HCT116 (cell line): Measurements from ENCODE around the gene ONECUT3. TPM values are rescaled to one million over a fixed set of nuclear protein-coding genes. Genes with fewer than 3 reads are reported as not detected.

Experiments used
- ATAC-seq: fragments of 200-7000 bp; cut with Tn5 transposase; 2 replicates; pipeline ENCODE4 v1.9.1; 2020; ENCODE audit warnings: mild to moderate bottlenecking, moderate library complexity
- BruUV-seq: library from RNA; stranded (reverse); fragments of 400-500 nt; replicated peaks from 2 replicates; lab custom pipeline; 2021; lab: Mats Ljungman, UMichigan
- CTCF ChIA-PET: fragments of 300-600 bp; sonication (Branson Sonifier 250); formaldehyde crosslinking; loops from one replicate; lab custom pipeline; 2021; ENCODE audit warnings: antibody characterized with exemption; lab: Charles Lee
- POLR2A ChIA-PET: fragments of 300-600, 350-600 bp; sonication (Branson Sonifier 250); formaldehyde crosslinking; loops from one replicate; lab custom pipeline; 2021; ENCODE audit warnings: antibody characterized with exemption; lab: Charles Lee
- RAD21 ChIA-PET, 2 experiments: fragments of 300-600 bp; sonication (Branson Sonifier 250); formaldehyde crosslinking; loops; one replicate each; lab custom pipeline; 2023; ENCODE audit warnings: low total read pairs in 2 of 2; ENCODE audit not compliant: uncharacterized antibody in 2 of 2, unreplicated experiment in 2 of 2, low non-redundant PET in 1 of 2; lab: Charles Lee
- DNase-seq: peaks from one replicate; pipeline ENCODE4 v3.0.0-alpha.2; 2010; ENCODE audit warnings: low read depth, low spot score
- H2AFZ ChIP-seq: fragments of 200-600 bp; shearing (Covaris generic), sonication (generic); 2 replicates; pipeline ENCODE4 v1.6.1; 2017; ENCODE audit warnings: low read depth, mixed run types, mixed read lengths, antibody characterized with exemption, low read length; ENCODE audit not compliant: poor library complexity, severe bottlenecking
- H3K27ac ChIP-seq: 2 replicates; pipeline ENCODE4 v1.5.1; 2012; ENCODE audit warnings: low read depth, low read length
- H3K27me3 ChIP-seq: fragments of 200-600 bp; sonication (generic); 2 replicates; pipeline ENCODE4 v1.6.1; 2016; ENCODE audit warnings: mixed run types, low read length, mixed read lengths; ENCODE audit not compliant: insufficient read depth
- H3K36me3 ChIP-seq, 2 experiments: fragments of 200-500 bp in 1 of 2; fragments of 200-600 bp in 1 of 2; sonication (Bioruptor generic) in 1 of 2; sonication (generic) in 1 of 2; 2 replicates each; pipeline versions ENCODE4 v1.5.1 to v1.6.1; 2014 to 2016; ENCODE audit warnings: low read length in 2 of 2, inconsistent platforms in 1 of 2, mixed read lengths in 1 of 2, mixed run types in 1 of 2; ENCODE audit not compliant: insufficient read depth in 2 of 2, control insufficient read depth in 1 of 2
- H3K4me1 ChIP-seq, 2 experiments: fragments of 200-600 bp in 1 of 2; sonication (generic) in 1 of 2; 2 replicates each; pipeline versions ENCODE4 v1.5.1 to v1.6.1; 2012 to 2017; ENCODE audit warnings: low read length in 2 of 2, inconsistent platforms in 1 of 2, mild to moderate bottlenecking in 1 of 2, mixed read lengths in 1 of 2, mixed run types in 1 of 2, moderate library complexity in 1 of 2; ENCODE audit not compliant: insufficient read depth in 2 of 2, control insufficient read depth in 1 of 2
- H3K4me2 ChIP-seq: fragments of 200-600 bp; sonication (generic); 2 replicates; pipeline ENCODE4 v1.6.1; 2017; ENCODE audit warnings: mixed run types, low read length, mixed read lengths
- H3K4me3 ChIP-seq, 2 experiments: fragments of 200-600 bp in 1 of 2; sonication (generic) in 1 of 2; replicated peaks in 1 of 2; 2 replicates each; pipeline ENCODE4 v1.5.1; 2011 to 2016; ENCODE audit warnings: low read length in 2 of 2, control low read depth in 1 of 2, low read depth in 1 of 2, mild to moderate bottlenecking in 1 of 2, mixed read lengths in 1 of 2, mixed run types in 1 of 2
- H3K79me2 ChIP-seq: fragments of 200-600 bp; sonication (generic); 2 replicates; pipeline ENCODE4 v1.6.1; 2017; ENCODE audit warnings: mild to moderate bottlenecking, mixed run types, low read length, moderate library complexity, mixed read lengths; ENCODE audit not compliant: insufficient read depth
- H3K9ac ChIP-seq: fragments of 200-600 bp; sonication (generic); 2 replicates; pipeline ENCODE4 v1.6.1; 2016; ENCODE audit warnings: low read length, mixed read lengths
- H3K9me2 ChIP-seq: fragments of 200-600 bp; sonication (generic), shearing (Covaris generic); 2 replicates; pipeline ENCODE4 v1.6.1; 2017; ENCODE audit warnings: mixed run types, mild to moderate bottlenecking, moderate library complexity; ENCODE audit not compliant: insufficient read depth
- H3K9me3 ChIP-seq, 2 experiments: fragments of 200-500 bp in 1 of 2; fragments of 200-600 bp in 1 of 2; sonication (Bioruptor generic) in 1 of 2; sonication (generic) in 1 of 2; 2 replicates each; pipeline ENCODE4 v1.6.1; 2014 to 2017; ENCODE audit warnings: low read length in 2 of 2, mixed read lengths in 2 of 2, inconsistent platforms in 1 of 2, low read depth in 1 of 2, mild to moderate bottlenecking in 1 of 2, mixed run types in 1 of 2, moderate library complexity in 1 of 2; ENCODE audit not compliant: control insufficient read depth in 1 of 2, insufficient read depth in 1 of 2
- H4K20me1 ChIP-seq: fragments of 200-600 bp; sonication (generic), shearing (Covaris generic); 2 replicates; pipeline ENCODE4 v1.6.1; 2017; ENCODE audit warnings: mixed run types, mild to moderate bottlenecking, moderate library complexity; ENCODE audit not compliant: insufficient read depth
- ATF3 ChIP-seq: IDR thresholded peaks from 2 replicates; pipeline ENCODE4 v1.6.1; 2012
- CBX3 ChIP-seq: IDR thresholded peaks from 2 replicates; pipeline ENCODE4 v1.6.1; 2012; ENCODE audit warnings: low read depth
- CEBPB ChIP-seq: IDR thresholded peaks from 2 replicates; pipeline ENCODE4 v1.6.1; 2012; ENCODE audit warnings: low read depth
- CTCF ChIP-seq, 3 experiments: fragments of 200-600 bp in 1 of 3; sonication (generic) in 1 of 3; IDR thresholded peaks in 2 of 3; conservative IDR thresholded peaks in 1 of 3; 2 replicates each; pipeline ENCODE4 v1.5.1; 2012 to 2017; ENCODE audit warnings: low read depth in 2 of 3, low read length in 2 of 3, antibody characterized with exemption in 1 of 3, borderline replicate concordance in 1 of 3, control low read depth in 1 of 3, mild to moderate bottlenecking in 1 of 3, mixed read lengths in 1 of 3, mixed run types in 1 of 3, moderate library complexity in 1 of 3; ENCODE audit not compliant: insufficient read depth in 1 of 3
- EGR1 ChIP-seq: IDR thresholded peaks from 2 replicates; pipeline ENCODE4 v1.6.1; 2012; ENCODE audit warnings: low read depth
- EZH2phosphoT487 ChIP-seq: fragments of 200-600 bp; IDR thresholded peaks from 2 replicates; pipeline ENCODE4 v1.6.1; 2018; ENCODE audit warnings: antibody characterized with exemption, borderline replicate concordance
- JUND ChIP-seq: IDR thresholded peaks from 2 replicates; pipeline ENCODE4 v1.6.1; 2012
- MAX ChIP-seq: IDR thresholded peaks from 2 replicates; pipeline ENCODE4 v1.6.1; 2012
- POLR2A ChIP-seq: IDR thresholded peaks from 2 replicates; pipeline ENCODE4 v1.7.0; 2011; ENCODE audit warnings: borderline replicate concordance; ENCODE audit not compliant: insufficient read depth, insufficient read length; ENCODE audit errors: extremely low read depth
- POLR2AphosphoS5 ChIP-seq: IDR thresholded peaks from 2 replicates; pipeline ENCODE4 v1.6.1; 2011; ENCODE audit warnings: mild to moderate bottlenecking, low read depth, low read length, moderate library complexity
- REST ChIP-seq: IDR thresholded peaks from 2 replicates; pipeline ENCODE4 v1.6.1; 2012; ENCODE audit warnings: low read depth
- SIN3A ChIP-seq: IDR thresholded peaks from 2 replicates; pipeline ENCODE4 v1.6.1; 2012; ENCODE audit warnings: low read depth
- SP1 ChIP-seq: IDR thresholded peaks from 2 replicates; pipeline ENCODE4 v1.6.1; 2012; ENCODE audit warnings: low read depth
- SRF ChIP-seq: IDR thresholded peaks from 2 replicates; pipeline ENCODE4 v1.6.1; 2012; ENCODE audit warnings: low read depth
- TCF7L2 ChIP-seq: IDR thresholded peaks from 2 replicates; pipeline ENCODE4 v1.7.0; 2011; ENCODE audit warnings: borderline replicate concordance, inconsistent platforms; ENCODE audit not compliant: insufficient read depth, insufficient read length; ENCODE audit errors: extremely low read depth
- YY1 ChIP-seq: IDR thresholded peaks from 2 replicates; pipeline ENCODE4 v1.6.1; 2011; ENCODE audit warnings: low read length, low read depth, moderate library complexity, mild to moderate bottlenecking; ENCODE audit not compliant: insufficient replicate concordance; ENCODE audit errors: extremely low read depth
- ZBTB33 ChIP-seq: IDR thresholded peaks from 2 replicates; pipeline ENCODE4 v1.6.1; 2011; ENCODE audit warnings: mild to moderate bottlenecking, low read length, moderate library complexity; ENCODE audit not compliant: insufficient replicate concordance; ENCODE audit errors: extremely low read depth
- ZNF274 ChIP-seq: fragments of 200-500 bp; sonication (Bioruptor generic); IDR thresholded peaks from 2 replicates; pipeline ENCODE4 v1.6.1; 2014; ENCODE audit warnings: mild to moderate bottlenecking, low read depth, low read length, inconsistent platforms
- intact Hi-C: fragments of 100-400 bp; cut with micrococcal nuclease; formaldehyde crosslinking; loops from 2 replicates; pipeline ENCODE4 v1.10.0; 2022
- total RNA-seq: library from RNA; stranded (reverse); gene quantifications from one replicate; pipeline ENCODE4 v1.2.1, GENCODE V29; 2021; ENCODE audit not compliant: unreplicated experiment

The ONECUT3 gene
- total RNA-seq, 1 experiment from 2014 or later = 22.1 TPM

GRCh38 chr19:1822210-1822609, 68.9 kb downstream of the ONECUT3 start:
- DNase-seq (no peak), ATAC-seq (no peak)
- ChIA-PET POLR2A (no interaction called here), CTCF (no interaction called here), RAD21 (no interaction called here)
- Histone ChIP-seq H3K9me2 (no peaks in the 10 kb centered on the region), H4K20me1 (no peaks in the 10 kb centered on the region), H3K9ac (no peak overlapping the region), H2AFZ (no peak overlapping the region), H3K79me2 (peaks cover 7% of the 10 kb centered on the region; the same call in 1 of the 2 replicates), H3K4me1 (peaks cover 4 to 7% of the 10 kb centered on the region in 2 experiments; a peak in 3 of 4 replicates), H3K4me3 (no peak overlapping the region), H3K27me3 (no peaks in the 10 kb centered on the region), H3K4me2 (no peak overlapping the region), H3K27ac (no peak overlapping the region), H3K9me3 (no peaks in the 10 kb centered on the region), H3K36me3 (peaks cover 16 to 25% of the 10 kb centered on the region in 2 experiments)
- TF ChIP-seq SP1 (no peak), REST (no peak), EZH2phosphoT487 (no peak), CBX3 (no peak), SIN3A (no peak), CTCF (IDR thresholded peaks at IDR 0.05 in 2 of 3, conservative IDR thresholded peaks at IDR 0.05 in 1 of 3; ENCODE audit: borderline replicate concordance in 1 of 3, insufficient read depth in 1 of 3, low read depth in 2 of 3, low read length in 2 of 3) (no peak), POLR2AphosphoS5 (no peak), YY1 (no peak), ZNF274 (no peak), POLR2A (no peak), ZBTB33 (no peak), MAX (no peak), TCF7L2 (no peak), JUND (no peak), SRF (no peak), EGR1 (no peak), ATF3 (no peak), CEBPB (no peak)
- BruUV-seq = no TSS peak
- intact Hi-C loops = no loop called here
